ENCODE data around the gene GNB3. TPM values are rescaled to one million over a fixed set of nuclear protein-coding genes. Genes with fewer than 3 reads are reported as not detected.
"Not testable (repeated sequence)": the region's sequence is repeated elsewhere in the genome, so short reads cannot be mapped to it uniquely, and the experiment has no call there.

Gene GNB3
- total and polyA plus RNA-seq, 2 donors (not counting 3 experiments of a cell fraction or from before 2014, with no cell fraction given), result 9.4 to 12.0 TPM

DNA sequence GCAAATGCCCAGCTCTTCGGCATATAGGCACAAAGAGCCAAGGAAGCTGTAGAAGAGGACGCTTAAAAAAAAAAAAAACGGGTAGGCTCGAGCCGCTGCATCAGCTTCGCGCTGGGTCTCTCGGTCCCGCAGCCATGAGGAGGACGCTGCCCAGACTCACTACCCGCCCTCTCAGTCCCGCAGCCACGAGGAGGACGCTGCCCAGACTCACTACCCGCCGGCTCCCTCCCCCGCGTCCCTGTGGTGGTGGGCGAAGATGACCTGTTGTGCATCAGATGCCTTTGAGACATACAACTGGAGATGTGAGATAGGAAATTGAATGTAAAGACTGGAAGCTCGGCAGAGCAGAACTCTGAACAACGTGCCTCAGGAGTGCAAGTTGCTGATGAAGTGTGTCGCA, 43.8 kb downstream of the GNB3 start:
- BruUV-seq (replicated peaks), result no TSS peak
- ChIA-PET CTCF (interaction anchor here (0.7 kb wide), 1 partner anchor 16 kb away, joined by 3 read pairs; no protein-coding TSS in a partner anchor), POLR2A (no interaction called here)
- intact Hi-C loops (cut with micrococcal nuclease), result no loop called here
- Histone ChIP-seq H3K4me1 (ENCODE audit: control insufficient read depth, extremely low read depth, insufficient read depth, low read length) (no peaks in the 10 kb centered on the region), H3K9ac (replicated peaks; ENCODE audit: extremely low read depth, insufficient read depth, low read length) (no peak overlapping the region), H3K27me3 (ENCODE audit: control insufficient read depth in 2 of 2, insufficient read depth in 2 of 2, low read length in 2 of 2) (no peaks in the 10 kb centered on the region), H3K36me3 (ENCODE audit: control insufficient read depth in 2 of 2, extremely low read depth in 1 of 2, insufficient read depth in 2 of 2, low read length in 2 of 2) (peaks cover 3 to 11% of the 10 kb centered on the region in 2 experiments), H3K9me1 (replicated peaks; ENCODE audit: control insufficient read depth, extremely low read depth, insufficient read depth, low read length) (no peaks in the 10 kb centered on the region), H3K4me2 (ENCODE audit: insufficient read depth, low read length) (no peak overlapping the region), H3K4me3 (replicated peaks in 1 of 3; ENCODE audit: insufficient read depth in 1 of 3, low read depth in 1 of 3, low read length in 3 of 3) (no peak overlapping the region), H3K27ac (ENCODE audit: insufficient read depth, low read depth, low read length) (no peak overlapping the region), H3K9me3 (replicated peaks; ENCODE audit: control insufficient read depth, insufficient read depth, low read length) (no peaks in the 10 kb centered on the region), H3K79me2 (ENCODE audit: control insufficient read depth, insufficient read depth, low read length) (no peaks in the 10 kb centered on the region), H4K20me1 (replicated peaks; ENCODE audit: control insufficient read depth, extremely low read depth, insufficient read depth, low read length) (no peaks in the 10 kb centered on the region), H2AFZ (ENCODE audit: low read depth, low read length) (no peak overlapping the region)
- DNase-seq (ENCODE audit: low read depth, low spot score) (no peak), FAIRE-seq (no peak)
- TF ChIP-seq MYC (IDR thresholded peaks at IDR 0.05; ENCODE audit: low read depth, low read length) (no peak), MAX (IDR thresholded peaks at IDR 0.05; ENCODE audit: insufficient read depth, insufficient read length) (no peak), JUN (IDR thresholded peaks at IDR 0.05; ENCODE audit: borderline replicate concordance, insufficient read depth, insufficient read length, low read depth) (no peak), FOS (IDR thresholded peaks at IDR 0.05; ENCODE audit: borderline replicate concordance, insufficient read depth, low read length) (no peak), EZH2 (IDR thresholded peaks at IDR 0.05; ENCODE audit: borderline replicate concordance, low read depth, low read length, severe bottlenecking) (no peak), GATA2 (IDR thresholded peaks at IDR 0.05; ENCODE audit: insufficient read depth, insufficient read length, low read depth, low read length) (no peak), POLR2A (IDR thresholded peaks at IDR 0.05; ENCODE audit: low read depth, low read length) (no peak), POLR2AphosphoS5 (IDR thresholded peaks at IDR 0.05; ENCODE audit: insufficient read depth, low read depth, low read length) (no peak)
- TF ChIP-seq, protein P1, sequence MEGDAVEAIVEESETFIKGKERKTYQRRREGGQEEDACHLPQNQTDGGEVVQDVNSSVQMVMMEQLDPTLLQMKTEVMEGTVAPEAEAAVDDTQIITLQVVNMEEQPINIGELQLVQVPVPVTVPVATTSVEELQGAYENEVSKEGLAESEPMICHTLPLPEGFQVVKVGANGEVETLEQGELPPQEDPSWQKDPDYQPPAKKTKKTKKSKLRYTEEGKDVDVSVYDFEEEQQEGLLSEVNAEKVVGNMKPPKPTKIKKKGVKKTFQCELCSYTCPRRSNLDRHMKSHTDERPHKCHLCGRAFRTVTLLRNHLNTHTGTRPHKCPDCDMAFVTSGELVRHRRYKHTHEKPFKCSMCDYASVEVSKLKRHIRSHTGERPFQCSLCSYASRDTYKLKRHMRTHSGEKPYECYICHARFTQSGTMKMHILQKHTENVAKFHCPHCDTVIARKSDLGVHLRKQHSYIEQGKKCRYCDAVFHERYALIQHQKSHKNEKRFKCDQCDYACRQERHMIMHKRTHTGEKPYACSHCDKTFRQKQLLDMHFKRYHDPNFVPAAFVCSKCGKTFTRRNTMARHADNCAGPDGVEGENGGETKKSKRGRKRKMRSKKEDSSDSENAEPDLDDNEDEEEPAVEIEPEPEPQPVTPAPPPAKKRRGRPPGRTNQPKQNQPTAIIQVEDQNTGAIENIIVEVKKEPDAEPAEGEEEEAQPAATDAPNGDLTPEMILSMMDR (IDR thresholded peaks at IDR 0.05; ENCODE audit: extremely low read depth in 1 of 2, insufficient read depth in 1 of 2, low read depth in 1 of 2, low read length in 2 of 2), result no peak
- dilution Hi-C loops (cut with MboI; ENCODE audit: extremely low pct_ligation_motif_present, low sequenced_read_pairs), result no loop called here

GRCh38 chr12:6886206-6886999, 45.7 kb downstream of the GNB3 start:
- DNase-seq (ENCODE audit: low read depth, low spot score); H3K27ac ChIP-seq (ENCODE audit: insufficient read depth, low read depth, low read length); H3K9me3 ChIP-seq (replicated peaks; ENCODE audit: control insufficient read depth, insufficient read depth, low read length); POLR2A ChIA-PET; H3K9me1 ChIP-seq (replicated peaks; ENCODE audit: control insufficient read depth, extremely low read depth, insufficient read depth, low read length); H3K79me2 ChIP-seq (ENCODE audit: control insufficient read depth, insufficient read depth, low read length); H3K27me3 ChIP-seq (ENCODE audit: control insufficient read depth in 2 of 2, insufficient read depth in 2 of 2, low read length in 2 of 2); intact Hi-C loops (cut with micrococcal nuclease); CTCF ChIA-PET; BruUV-seq (replicated peaks); H2AFZ ChIP-seq (ENCODE audit: low read depth, low read length); H3K4me3 ChIP-seq (replicated peaks in 1 of 3; ENCODE audit: insufficient read depth in 1 of 3, low read depth in 1 of 3, low read length in 3 of 3); FAIRE-seq; H4K20me1 ChIP-seq (replicated peaks; ENCODE audit: control insufficient read depth, extremely low read depth, insufficient read depth, low read length); H3K4me1 ChIP-seq (ENCODE audit: control insufficient read depth, extremely low read depth, insufficient read depth, low read length); dilution Hi-C loops (cut with MboI; ENCODE audit: extremely low pct_ligation_motif_present, low sequenced_read_pairs); H3K4me2 ChIP-seq (ENCODE audit: insufficient read depth, low read length); H3K9ac ChIP-seq (replicated peaks; ENCODE audit: extremely low read depth, insufficient read depth, low read length): not testable (repeated sequence)
- peaks cover 3 to 11% of the 10 kb centered on the region in 2 experiments for H3K36me3 ChIP-seq (ENCODE audit: control insufficient read depth in 2 of 2, extremely low read depth in 1 of 2, insufficient read depth in 2 of 2, low read length in 2 of 2)

Data from endothelial cell of umbilical vein (primary cell).